ENCODE measurements around the gene RASSF9. TPM values are rescaled to one million over a fixed set of nuclear protein-coding genes. Genes with fewer than 3 reads are reported as not detected.

RASSF9 gene
- 0.77 and 0.85 TPM in 2 replicates for total RNA-seq

DNA sequence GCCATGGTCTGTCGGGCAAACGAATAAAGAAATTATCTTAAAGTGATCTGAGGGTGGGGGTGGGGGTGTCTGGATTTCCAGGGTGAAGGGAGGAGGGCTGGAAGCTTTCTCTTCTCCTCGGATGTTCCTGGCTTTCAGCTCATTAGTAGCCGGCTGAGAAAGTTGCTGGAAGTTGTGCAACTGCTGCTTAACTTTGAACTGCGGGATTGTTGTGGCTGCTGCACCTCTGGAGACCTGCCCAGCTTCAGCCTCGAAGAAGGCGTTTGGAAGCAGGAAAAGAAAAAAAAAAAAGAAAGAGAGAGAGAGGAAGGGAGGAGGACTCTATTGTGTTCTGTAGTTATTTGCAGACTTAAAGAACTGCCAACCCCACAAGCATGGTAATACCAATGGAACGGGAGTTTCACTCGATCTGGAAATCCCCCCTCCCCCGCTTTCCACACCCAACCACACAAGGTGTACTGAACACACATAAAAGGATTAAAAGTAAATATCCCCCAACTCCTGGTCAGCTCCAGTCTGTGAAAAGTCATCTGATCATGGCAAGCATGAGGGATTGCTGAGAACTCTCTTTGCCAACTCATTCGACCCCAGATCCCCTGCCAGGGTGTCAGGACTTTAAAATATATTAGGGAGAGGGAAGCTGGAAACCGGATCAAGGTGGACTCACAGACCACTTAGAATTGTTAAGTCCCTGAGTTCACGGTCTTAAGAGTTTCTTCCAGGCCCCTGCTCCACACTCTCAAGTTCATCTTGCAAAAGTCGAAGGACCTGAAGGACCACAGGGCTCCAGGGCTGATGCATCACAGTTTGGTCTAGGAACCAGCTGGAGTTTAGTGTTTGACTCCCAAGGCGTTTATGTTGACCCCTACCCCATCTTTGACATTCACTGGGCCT lies at the start of gene RASSF9:
RASSF9 (minus strand) TSS at position 213 of the 894 bp plus-strand sequence; CDS start at position 5, 208 bp downstream.

DNA sequence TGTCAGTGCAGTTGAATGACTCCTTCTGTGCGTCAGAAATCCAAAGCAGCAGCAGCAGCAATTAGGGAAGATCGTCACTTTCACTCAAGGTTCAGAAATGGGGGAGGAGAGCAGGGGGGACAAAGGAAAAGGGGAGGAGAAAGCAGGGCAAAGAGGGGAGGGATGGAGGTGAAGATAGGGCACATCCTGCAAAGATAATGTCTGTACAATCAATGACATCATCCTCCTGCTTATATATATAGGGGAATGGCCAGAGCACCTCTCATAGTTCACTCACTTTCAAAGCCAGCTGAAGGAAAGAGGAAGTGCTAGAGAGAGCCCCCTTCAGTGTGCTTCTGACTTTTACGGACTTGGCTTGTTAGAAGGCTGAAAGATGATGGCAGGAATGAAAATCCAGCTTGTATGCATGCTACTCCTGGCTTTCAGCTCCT lies 37.8 kb upstream of the RASSF9 start, which contains the start of gene NTS:
NTS (plus strand) TSS at position 265 of the 431 bp plus-strand sequence; CDS start at position 374, 109 bp downstream.

Other genes starting within 250 kb of the RASSF9 start
- not detected in 2 replicates for gene NTS, start 37.9 kb upstream of the RASSF9 start, total RNA-seq

All from regular cardiac myocyte (primary cell).